ENCODE measurements around the gene DSG3.

Gene DSG3

GRCh38 chr18:31430554-31430953 is 17.0 kb upstream of the DSG3 start:
- no peak for DNase-seq (ENCODE audit: low read depth in 4 of 4, low spot score in 1 of 4)

- DNase-seq (ENCODE audit: low read depth in 4 of 4, low spot score in 1 of 4) = no peak
These were observed 15.2 kb upstream of the DSG3 start for GRCh38 chr18:31432316-31432715.

- no peak for DNase-seq (ENCODE audit: low read depth in 4 of 4, low spot score in 1 of 4)
These were observed 10.7 kb upstream of the DSG3 start for GRCh38 chr18:31436825-31437224.

GRCh38 chr18:31438402-31438801 is 9.1 kb upstream of the DSG3 start:
- DNase-seq (ENCODE audit: low read depth in 4 of 4, low spot score in 1 of 4) = no peak

GRCh38 chr18:31439807-31440325 is 7.7 kb upstream of the DSG3 start:
- DNase-seq (ENCODE audit: low read depth in 4 of 4, low spot score in 1 of 4) = no peak

GRCh38 chr18:31440787-31441186 is 6.8 kb upstream of the DSG3 start:
- DNase-seq (ENCODE audit: low read depth in 4 of 4, low spot score in 1 of 4) = no peak

GRCh38 chr18:31441493-31441892 is 6.0 kb upstream of the DSG3 start:
- DNase-seq (ENCODE audit: low read depth in 4 of 4, low spot score in 1 of 4) = no peak

- no peak for DNase-seq (ENCODE audit: low read depth in 4 of 4, low spot score in 1 of 4)
These were observed 3.4 kb upstream of the DSG3 start for GRCh38 chr18:31444142-31444541.

- DNase-seq (ENCODE audit: low read depth in 4 of 4, low spot score in 1 of 4) = no peak
These were observed 1.6 kb upstream of the DSG3 start for GRCh38 chr18:31445908-31446307.

GRCh38 chr18:31446854-31447253 is 687 bp upstream of the DSG3 start:
- DNase-seq (ENCODE audit: low read depth in 4 of 4, low spot score in 1 of 4) = no peak

GRCh38 chr18:31450409-31450808 is 2.9 kb downstream of the DSG3 start:
- DNase-seq (ENCODE audit: low read depth in 4 of 4, low spot score in 1 of 4) = no peak

GRCh38 chr18:31451625-31452024 is 4.1 kb downstream of the DSG3 start:
- no peak for DNase-seq (ENCODE audit: low read depth in 4 of 4, low spot score in 1 of 4)

- no peak for DNase-seq (ENCODE audit: low read depth in 4 of 4, low spot score in 1 of 4)
These were observed 6.6 kb downstream of the DSG3 start for GRCh38 chr18:31454066-31454708.

- no peak for DNase-seq (ENCODE audit: low read depth in 4 of 4, low spot score in 1 of 4)
These were observed 22.1 kb downstream of the DSG3 start for GRCh38 chr18:31469629-31470028.

- DNase-seq (ENCODE audit: low read depth in 4 of 4, low spot score in 1 of 4) = no peak
These were observed 31.1 kb downstream of the DSG3 start for GRCh38 chr18:31478688-31479087.

GRCh38 chr18:31482051-31482450 is 34.5 kb downstream of the DSG3 start:
- no peak for DNase-seq (ENCODE audit: low read depth in 4 of 4, low spot score in 1 of 4)

GRCh38 chr18:31483396-31483795 is 35.9 kb downstream of the DSG3 start:
- DNase-seq (ENCODE audit: low read depth in 4 of 4, low spot score in 1 of 4) = no peak

GRCh38 chr18:31484461-31484860 is 36.9 kb downstream of the DSG3 start:
- DNase-seq (ENCODE audit: low read depth in 4 of 4, low spot score in 1 of 4) = no peak

- DNase-seq (ENCODE audit: low read depth in 4 of 4, low spot score in 1 of 4) = no peak
These were observed 38.6 kb downstream of the DSG3 start for GRCh38 chr18:31486165-31486564.

- DNase-seq (ENCODE audit: low read depth in 4 of 4, low spot score in 1 of 4) = no peak
These were observed 39.9 kb downstream of the DSG3 start for GRCh38 chr18:31487246-31488015.

- no peak for DNase-seq (ENCODE audit: low read depth in 4 of 4, low spot score in 1 of 4)
These were observed 41.8 kb downstream of the DSG3 start for GRCh38 chr18:31489311-31489710.

GRCh38 chr18:31490387-31490786 is 42.8 kb downstream of the DSG3 start:
- no peak for DNase-seq (ENCODE audit: low read depth in 4 of 4, low spot score in 1 of 4)

GRCh38 chr18:31490833-31491232 is 43.3 kb downstream of the DSG3 start:
- DNase-seq (ENCODE audit: low read depth in 4 of 4, low spot score in 1 of 4) = no peak
